ENCODE results near the gene CASP4.
"Not testable (repeated sequence)": the region's sequence is repeated elsewhere in the genome, so short reads cannot be mapped to it uniquely, and the experiment has no call there.

Gene CASP4

GRCh38 chr11:104968355-104968855 is at the start of gene CASP4:
CASP4 (minus strand) TSS chr11:104968574; CDS start chr11:104968525, 49 bp downstream.
- no peak for DNase-seq (ENCODE audit: low read depth, low spot score)

GRCh38 chr11:105007463-105007862 is 39.1 kb upstream of the CASP4 start:
- no peak for DNase-seq (ENCODE audit: low read depth, low spot score)

- no peak for DNase-seq (ENCODE audit: low read depth, low spot score)
Observed at GRCh38 chr11:105005451-105005845, 37.1 kb upstream of the CASP4 start.

- no peak for DNase-seq (ENCODE audit: low read depth, low spot score)
Observed at GRCh38 chr11:105004021-105004420, 35.6 kb upstream of the CASP4 start.

- DNase-seq (ENCODE audit: low read depth, low spot score), result no peak
Observed at GRCh38 chr11:105003151-105003550, 34.8 kb upstream of the CASP4 start.

- peak; percentile 5 for DNase-seq (ENCODE audit: low read depth, low spot score)
Observed at GRCh38 chr11:105000797-105001196, 32.4 kb upstream of the CASP4 start.

GRCh38 chr11:105000167-105000566 is 31.8 kb upstream of the CASP4 start:
- no peak for DNase-seq (ENCODE audit: low read depth, low spot score)

GRCh38 chr11:104999721-105000120 is 31.3 kb upstream of the CASP4 start:
- DNase-seq (ENCODE audit: low read depth, low spot score), result no peak

GRCh38 chr11:104997288-104997687 is 28.9 kb upstream of the CASP4 start:
- no peak for DNase-seq (ENCODE audit: low read depth, low spot score)

GRCh38 chr11:104995001-104995408 is 26.6 kb upstream of the CASP4 start:
- no peak for DNase-seq (ENCODE audit: low read depth, low spot score)

- no peak for DNase-seq (ENCODE audit: low read depth, low spot score)
Observed at GRCh38 chr11:104992781-104993180, 24.4 kb upstream of the CASP4 start.

GRCh38 chr11:104991994-104992393 is 23.6 kb upstream of the CASP4 start:
- DNase-seq (ENCODE audit: low read depth, low spot score), result no peak

- DNase-seq (ENCODE audit: low read depth, low spot score), result no peak
Observed at GRCh38 chr11:104984808-104985207, 16.4 kb upstream of the CASP4 start.

GRCh38 chr11:104979839-104980238 is 11.5 kb upstream of the CASP4 start:
- DNase-seq (ENCODE audit: low read depth, low spot score), result no peak

GRCh38 chr11:104973616-104974015 is 5.2 kb upstream of the CASP4 start:
- no peak for DNase-seq (ENCODE audit: low read depth, low spot score)

GRCh38 chr11:104972924-104973323 is 4.5 kb upstream of the CASP4 start:
- DNase-seq (ENCODE audit: low read depth, low spot score), result not testable (repeated sequence)

- DNase-seq (ENCODE audit: low read depth, low spot score), result no peak
Observed at GRCh38 chr11:104970756-104971155, 2.4 kb upstream of the CASP4 start.

GRCh38 chr11:104968856-104969776 is 742 bp upstream of the CASP4 start:
- DNase-seq (ENCODE audit: low read depth, low spot score), result no peak

- DNase-seq (ENCODE audit: low read depth, low spot score), result no peak
Observed at GRCh38 chr11:104967534-104968354, 630 bp downstream of the CASP4 start.

GRCh38 chr11:104965735-104966134 is 2.6 kb downstream of the CASP4 start:
- DNase-seq (ENCODE audit: low read depth, low spot score), result no peak

GRCh38 chr11:104964247-104964646 is 4.1 kb downstream of the CASP4 start:
- DNase-seq (ENCODE audit: low read depth, low spot score), result no peak

- DNase-seq (ENCODE audit: low read depth, low spot score), result no peak
Observed at GRCh38 chr11:104962852-104963251, 5.5 kb downstream of the CASP4 start.

Data from activated naive CD8-positive, alpha-beta T cell treated with anti-CD3 and anti-CD28 coated beads, Interleukin-2, amount 50 U/mL, for 16 hours (primary cell).